Neuronal stem cell (in vitro differentiated cells): ENCODE results near the gene LYPLA2.

ENCODE experiments used
- DNase-seq: peaks from one replicate; pipeline ENCODE4 v3.0.0-alpha.2; 2013; ENCODE audit warnings: low spot score
- H2AFZ ChIP-seq: one replicate; pipeline ENCODE4 v1.6.1; 2013; ENCODE audit warnings: mild to moderate bottlenecking, low read length, inconsistent platforms
- H2AK5ac ChIP-seq: 2 replicates; pipeline ENCODE4 v1.6.1; 2013; ENCODE audit warnings: low read depth, mild to moderate bottlenecking, inconsistent platforms, low read length, moderate library complexity, mixed read lengths
- H2BK120ac ChIP-seq: 2 replicates; pipeline ENCODE4 v1.6.1; 2013; ENCODE audit warnings: low read depth, mild to moderate bottlenecking, inconsistent platforms, low read length, moderate library complexity, mixed read lengths
- H2BK12ac ChIP-seq: one replicate; pipeline ENCODE4 v1.6.1; 2013; ENCODE audit warnings: low read length, inconsistent platforms
- H2BK15ac ChIP-seq: 2 replicates; pipeline ENCODE4 v1.6.1; 2013; ENCODE audit warnings: mild to moderate bottlenecking, low read length, inconsistent platforms, mixed read lengths
- H2BK5ac ChIP-seq: one replicate; pipeline ENCODE4 v1.6.1; 2013; ENCODE audit warnings: inconsistent platforms, mild to moderate bottlenecking, low read length, moderate library complexity
- H3K14ac ChIP-seq: one replicate; pipeline ENCODE4 v1.6.1; 2013; ENCODE audit warnings: low read length, inconsistent platforms
- H3K18ac ChIP-seq: 2 replicates; pipeline ENCODE4 v1.6.1; 2013; ENCODE audit warnings: low read length, inconsistent platforms
- H3K23ac ChIP-seq: 2 replicates; pipeline ENCODE4 v1.6.1; 2013; ENCODE audit warnings: low read depth, mild to moderate bottlenecking, mixed read lengths, low read length, inconsistent platforms; ENCODE audit not compliant: poor library complexity
- H3K27ac ChIP-seq: replicated peaks from 3 replicates; pipeline ENCODE4 v1.5.1; 2013; ENCODE audit warnings: low read length, inconsistent platforms
- H3K27me3 ChIP-seq, 3 experiments: 2 replicates each; pipeline ENCODE4 v1.6.1; 2013; ENCODE audit warnings: low read length in 3 of 3, mild to moderate bottlenecking in 2 of 3, inconsistent platforms in 1 of 3, low read depth in 1 of 3, mixed read lengths in 1 of 3, moderate library complexity in 1 of 3; ENCODE audit not compliant: control insufficient read depth in 3 of 3, insufficient read depth in 3 of 3
- H3K36me3 ChIP-seq, 2 donors: replicated peaks in 1 of 2; 2 replicates each; pipeline ENCODE4 v1.6.1; 2013; ENCODE audit warnings: low read length in 2 of 2; ENCODE audit not compliant: control insufficient read depth in 2 of 2, insufficient read depth in 2 of 2
- H3K4ac ChIP-seq: 2 replicates; pipeline ENCODE4 v1.6.1; 2013; ENCODE audit warnings: inconsistent platforms, mild to moderate bottlenecking, low read length, moderate library complexity
- H3K4me1 ChIP-seq, 2 donors: 1 replicate in 1 of 2; 2 replicates in 1 of 2; pipeline ENCODE4 v1.6.1; 2013; ENCODE audit warnings: low read length in 2 of 2, low read depth in 1 of 2; ENCODE audit not compliant: control insufficient read depth in 2 of 2, insufficient read depth in 1 of 2
- H3K4me2 ChIP-seq: one replicate; pipeline ENCODE4 v1.6.1; 2013; ENCODE audit warnings: mild to moderate bottlenecking, low read length, inconsistent platforms; ENCODE audit not compliant: insufficient read depth, poor library complexity, severe bottlenecking
- H3K4me3 ChIP-seq, 2 donors: 2 replicates each; pipeline ENCODE4 v1.5.1; 2013; ENCODE audit warnings: low read length in 2 of 2, mild to moderate bottlenecking in 2 of 2, inconsistent platforms in 1 of 2, moderate library complexity in 1 of 2
- H3K79me1 ChIP-seq: one replicate; pipeline ENCODE4 v1.6.1; 2013; ENCODE audit warnings: low read depth, mild to moderate bottlenecking, inconsistent platforms, low read length, moderate library complexity
- H3K9ac ChIP-seq: one replicate; pipeline ENCODE4 v1.6.1; 2013; ENCODE audit warnings: mild to moderate bottlenecking, low read depth, low read length, inconsistent platforms; ENCODE audit not compliant: poor library complexity
- H3K9me3 ChIP-seq, 2 donors: replicated peaks in 1 of 2; 2 replicates each; pipeline versions ENCODE3 to v1.6.1; 2013; ENCODE audit warnings: low read length in 2 of 2, mild to moderate bottlenecking in 2 of 2, inconsistent platforms in 1 of 2, low read depth in 1 of 2, mixed read lengths in 1 of 2, moderate library complexity in 1 of 2; ENCODE audit not compliant: control insufficient read depth in 2 of 2, insufficient read depth in 1 of 2
- H4K8ac ChIP-seq: one replicate; pipeline ENCODE4 v1.6.1; 2013; ENCODE audit warnings: low read depth, mild to moderate bottlenecking, inconsistent platforms, low read length, moderate library complexity
- H4K91ac ChIP-seq: one replicate; pipeline ENCODE4 v1.6.1; 2013; ENCODE audit warnings: low read length, low read depth, mild to moderate bottlenecking, inconsistent platforms; ENCODE audit not compliant: poor library complexity
- WGBS, 2 donors: extraction: QIAGEN DNeasy Blood & Tissue Kit; methylation state at CpG; one replicate each; pipeline ENCODE4 v1.1.7; 2013; ENCODE audit warnings: missing lambda C conversion rate in 2 of 2, mixed read lengths in 1 of 2; ENCODE audit not compliant: insufficient read length in 2 of 2, insufficient replicate concordance in 1 of 2; ENCODE audit errors: extremely low coverage in 2 of 2; 5-methylcytosine and 5-hydroxymethylcytosine counted together

LYPLA2 gene

GRCh38 chr1:23810818-23811540 lies 20.0 kb downstream of the LYPLA2 start:
- no peak overlapping the region for H3K4me2 ChIP-seq
- H3K14ac ChIP-seq, result no peak overlapping the region
- H3K27me3 ChIP-seq, result no peaks in the 10 kb centered on the region
- no peaks in the 10 kb centered on the region for H3K9me3 ChIP-seq
- no peak overlapping the region for H3K9ac ChIP-seq
- no peak overlapping the region for H3K18ac ChIP-seq
- peaks cover 2% of the 10 kb centered on the region for H3K79me1 ChIP-seq
- no peak overlapping the region for H2BK15ac ChIP-seq
- H2AK5ac ChIP-seq, result no peak overlapping the region
- H3K4me3 ChIP-seq, result no peak overlapping the region
- no peak overlapping the region for H2BK120ac ChIP-seq
- H2AFZ ChIP-seq, result no peak overlapping the region
- no peak overlapping the region for H3K23ac ChIP-seq
- no peak overlapping the region for H2BK12ac ChIP-seq
- H3K4ac ChIP-seq, result no peak overlapping the region
- no peak overlapping the region for H3K27ac ChIP-seq
- DNase-seq, result peak; percentile 40
- no peak overlapping the region for H4K91ac ChIP-seq
- no peak overlapping the region for H4K8ac ChIP-seq
- peaks cover 0 to 2% of the 10 kb centered on the region in 2 donors for H3K4me1 ChIP-seq
- WGBS, 2 donors, result no CpG with 5 or more reads among the region's 3 CpGs
- no peak overlapping the region for H2BK5ac ChIP-seq
- peaks cover 22 to 38% of the 10 kb centered on the region in 2 donors for H3K36me3 ChIP-seq

DNA sequence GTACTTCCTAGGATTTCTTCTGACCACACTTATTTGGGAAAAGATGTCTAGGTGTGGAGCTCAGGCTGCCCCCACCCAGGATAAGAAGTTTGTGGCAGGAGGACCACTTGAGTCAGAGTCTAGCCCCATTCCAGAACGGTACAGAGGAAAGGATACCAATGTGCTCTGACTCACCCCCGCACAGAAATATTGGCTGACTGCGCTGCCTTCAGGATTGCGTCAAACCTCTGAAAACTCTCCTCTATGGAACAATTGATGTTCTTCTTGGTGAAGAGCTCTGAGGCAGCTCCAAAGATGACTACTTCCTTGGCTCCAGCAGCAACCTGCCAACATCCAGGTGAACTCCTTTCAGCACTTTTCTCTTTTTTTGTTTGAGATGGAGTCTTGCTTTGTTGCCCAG lies 23.1 kb downstream of the LYPLA2 start:
- H3K79me1 ChIP-seq, result peaks cover 2% of the 10 kb centered on the region
- no peak overlapping the region for H3K4ac ChIP-seq
- H3K9ac ChIP-seq, result no peak overlapping the region
- H3K36me3 ChIP-seq, result peaks cover 20 to 46% of the 10 kb centered on the region in 2 donors
- H3K9me3 ChIP-seq, result no peaks in the 10 kb centered on the region
- no peak overlapping the region for H3K4me2 ChIP-seq
- no peak overlapping the region for H3K23ac ChIP-seq
- no peak overlapping the region for H3K18ac ChIP-seq
- H3K14ac ChIP-seq, result no peak overlapping the region
- no peak overlapping the region for H2BK5ac ChIP-seq
- H2BK12ac ChIP-seq, result no peak overlapping the region
- no peak overlapping the region for H2BK15ac ChIP-seq
- H2AFZ ChIP-seq, result no peak overlapping the region
- H3K4me3 ChIP-seq, result no peak overlapping the region
- no peak overlapping the region for H4K8ac ChIP-seq
- H2BK120ac ChIP-seq, result no peak overlapping the region
- no peak for DNase-seq
- no CpG with 5 or more reads among the region's 4 CpGs for WGBS, 2 donors
- no peak overlapping the region for H4K91ac ChIP-seq
- peaks cover 0 to 2% of the 10 kb centered on the region in 2 donors for H3K4me1 ChIP-seq
- no peak overlapping the region for H2AK5ac ChIP-seq
- no peaks in the 10 kb centered on the region for H3K27me3 ChIP-seq
- H3K27ac ChIP-seq, result no peak overlapping the region

DNA sequence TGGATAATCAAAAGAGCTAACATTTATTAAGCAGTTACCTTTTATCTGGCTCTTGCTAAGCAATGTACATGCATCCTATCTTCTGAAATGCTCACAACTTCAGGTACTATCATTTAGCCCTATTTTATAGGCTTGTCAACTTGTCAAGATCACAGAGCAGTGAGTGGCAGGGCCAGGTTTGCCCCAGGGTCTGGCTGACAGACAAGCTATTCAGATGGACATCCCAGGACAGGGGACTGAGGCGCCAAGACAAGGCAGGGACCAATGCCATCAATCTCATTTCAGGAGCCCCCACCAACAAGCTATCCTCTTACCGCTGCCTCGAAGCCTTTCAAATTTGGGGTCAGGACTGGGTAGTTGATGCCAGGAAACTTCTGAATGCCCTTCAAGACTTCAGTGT lies 25.4 kb downstream of the LYPLA2 start:
- Histone ChIP-seq H3K27ac (no peak overlapping the region), H2BK5ac (no peak overlapping the region), H3K4me3 (no peak overlapping the region), H2AFZ (no peak overlapping the region), H3K36me3 (peaks cover 20 to 51% of the 10 kb centered on the region in 2 donors), H3K4me1 (no peaks in the 10 kb centered on the region), H3K4ac (no peak overlapping the region), H4K91ac (no peak overlapping the region), H2AK5ac (no peak overlapping the region), H3K18ac (no peak overlapping the region), H3K27me3 (no peaks in the 10 kb centered on the region), H2BK120ac (no peak overlapping the region), H3K4me2 (no peak overlapping the region), H3K9me3 (no peaks in the 10 kb centered on the region), H3K9ac (no peak overlapping the region), H4K8ac (no peak overlapping the region), H2BK12ac (no peak overlapping the region), H3K23ac (no peak overlapping the region), H2BK15ac (no peak overlapping the region), H3K79me1 (peaks cover 4% of the 10 kb centered on the region), H3K14ac (no peak overlapping the region)
- no peak for DNase-seq
- no CpG with 5 or more reads among the region's 3 CpGs for WGBS, 2 donors

- Histone ChIP-seq H3K4me1 (no peaks in the 10 kb centered on the region), H3K27me3 (no peaks in the 10 kb centered on the region), H2AFZ (no peak overlapping the region), H2AK5ac (no peak overlapping the region), H3K4me2 (no peak overlapping the region), H3K18ac (no peak overlapping the region), H2BK120ac (no peak overlapping the region), H3K14ac (no peak overlapping the region), H4K8ac (no peak overlapping the region), H3K79me1 (peaks cover 4% of the 10 kb centered on the region), H2BK15ac (no peak overlapping the region), H2BK12ac (no peak overlapping the region), H3K23ac (no peak overlapping the region), H4K91ac (no peak overlapping the region), H3K4ac (no peak overlapping the region), H3K27ac (no peak overlapping the region), H3K36me3 (peaks cover 20 to 51% of the 10 kb centered on the region in 2 donors), H3K4me3 (no peak overlapping the region), H2BK5ac (no peak overlapping the region), H3K9me3 (no peaks in the 10 kb centered on the region), H3K9ac (no peak overlapping the region)
- DNase-seq, result no peak
Observed at GRCh38 chr1:23816906-23817305, 26.0 kb downstream of the LYPLA2 start.
